Neural cell (in vitro differentiated cells): ENCODE results near the gene ARF4.

Source experiments
- EP300 ChIP-seq: fragments of 450-650 bp; conservative IDR thresholded peaks from 2 replicates; pipeline ENCODE4 v1.6.1; 2014; ENCODE audit warnings: antibody characterized with exemption, mild to moderate bottlenecking, moderate library complexity; ENCODE audit not compliant: poor library complexity, severe bottlenecking
- POLR2AphosphoS5 ChIP-seq: IDR thresholded peaks from 2 replicates; pipeline ENCODE4 v1.6.1; 2012
- TF ChIP-seq, protein P1 (sequence below): fragments of 450-650 bp; IDR thresholded peaks from 2 replicates; pipeline ENCODE4 v1.5.1; 2014; ENCODE audit warnings: antibody characterized with exemption, mild to moderate bottlenecking, moderate library complexity; ENCODE audit not compliant: poor library complexity, severe bottlenecking

DNA sequence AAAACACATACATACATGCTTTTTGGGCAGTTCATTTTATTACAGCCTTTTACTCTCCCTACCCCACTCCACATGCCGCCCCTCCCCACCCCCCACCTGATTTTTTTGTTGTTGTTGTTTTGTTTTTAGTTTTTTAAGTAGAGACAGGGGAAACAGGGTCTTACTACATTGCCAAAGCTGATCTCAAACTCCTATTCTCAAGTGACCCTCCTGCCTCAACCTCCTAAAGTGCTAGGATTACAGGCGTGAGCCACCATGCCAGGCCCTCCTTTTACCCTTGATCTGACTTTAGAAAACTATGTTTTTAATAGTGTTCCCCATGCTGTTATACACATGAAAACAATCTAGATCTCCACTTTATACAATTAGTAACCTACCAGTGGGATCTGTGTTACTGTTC lies 26.3 kb downstream of the ARF4 start:
- TF ChIP-seq EP300, result no peak
- TF ChIP-seq POLR2AphosphoS5, result no peak
- TF ChIP-seq, protein P1, sequence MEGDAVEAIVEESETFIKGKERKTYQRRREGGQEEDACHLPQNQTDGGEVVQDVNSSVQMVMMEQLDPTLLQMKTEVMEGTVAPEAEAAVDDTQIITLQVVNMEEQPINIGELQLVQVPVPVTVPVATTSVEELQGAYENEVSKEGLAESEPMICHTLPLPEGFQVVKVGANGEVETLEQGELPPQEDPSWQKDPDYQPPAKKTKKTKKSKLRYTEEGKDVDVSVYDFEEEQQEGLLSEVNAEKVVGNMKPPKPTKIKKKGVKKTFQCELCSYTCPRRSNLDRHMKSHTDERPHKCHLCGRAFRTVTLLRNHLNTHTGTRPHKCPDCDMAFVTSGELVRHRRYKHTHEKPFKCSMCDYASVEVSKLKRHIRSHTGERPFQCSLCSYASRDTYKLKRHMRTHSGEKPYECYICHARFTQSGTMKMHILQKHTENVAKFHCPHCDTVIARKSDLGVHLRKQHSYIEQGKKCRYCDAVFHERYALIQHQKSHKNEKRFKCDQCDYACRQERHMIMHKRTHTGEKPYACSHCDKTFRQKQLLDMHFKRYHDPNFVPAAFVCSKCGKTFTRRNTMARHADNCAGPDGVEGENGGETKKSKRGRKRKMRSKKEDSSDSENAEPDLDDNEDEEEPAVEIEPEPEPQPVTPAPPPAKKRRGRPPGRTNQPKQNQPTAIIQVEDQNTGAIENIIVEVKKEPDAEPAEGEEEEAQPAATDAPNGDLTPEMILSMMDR, result no peak
